Upper lobe of left lung (tissue), 4 donors: ENCODE results near the gene ATL2.

Source experiments
- CTCF ChIP-seq, 6 experiments: fragments of 450-650 bp in 4 of 6; fragments of 200-600 bp in 2 of 6; sonication (generic) in 2 of 6; IDR thresholded peaks; one replicate each; pipeline ENCODE4 v1.5.1; 2016 to 2019; ENCODE audit warnings: antibody characterized with exemption in 6 of 6
- POLR2A ChIP-seq, 4 donors: fragments of 450-650 bp; IDR thresholded peaks; one replicate each; pipeline ENCODE4 v1.5.1; 2016 to 2017; ENCODE audit warnings: antibody characterized with exemption in 4 of 4, mild to moderate bottlenecking in 2 of 4
- POLR2AphosphoS5 ChIP-seq, 2 donors: sonication (generic); formaldehyde crosslinking; IDR thresholded peaks; one replicate each; pipeline ENCODE4 v1.5.1; 2017; ENCODE audit warnings: antibody characterized with exemption in 2 of 2

GRCh38 chr2:38246105-38246504 lies 131.0 kb downstream of the ATL2 start:
- no peak for TF ChIP-seq CTCF (IDR thresholded peaks at IDR 0.05)
- no peak for TF ChIP-seq POLR2A (IDR thresholded peaks at IDR 0.05)
- no peak for TF ChIP-seq POLR2AphosphoS5 (IDR thresholded peaks at IDR 0.05)
